ENCODE data around the gene ZBTB47. TPM values are rescaled to one million over a fixed set of nuclear protein-coding genes. Genes with fewer than 3 reads are reported as not detected.
A peak's percentile ranks its signal among the peaks of the same experiment; 100 is the strongest.

The ZBTB47 gene
- total and polyA plus RNA-seq, 10 of the 15 experiments (the other 5 are each of a cell fraction or from before 2014, with no cell fraction given), result 0.04 to 3.4 (median 1.0) TPM; not detected in 1

DNA sequence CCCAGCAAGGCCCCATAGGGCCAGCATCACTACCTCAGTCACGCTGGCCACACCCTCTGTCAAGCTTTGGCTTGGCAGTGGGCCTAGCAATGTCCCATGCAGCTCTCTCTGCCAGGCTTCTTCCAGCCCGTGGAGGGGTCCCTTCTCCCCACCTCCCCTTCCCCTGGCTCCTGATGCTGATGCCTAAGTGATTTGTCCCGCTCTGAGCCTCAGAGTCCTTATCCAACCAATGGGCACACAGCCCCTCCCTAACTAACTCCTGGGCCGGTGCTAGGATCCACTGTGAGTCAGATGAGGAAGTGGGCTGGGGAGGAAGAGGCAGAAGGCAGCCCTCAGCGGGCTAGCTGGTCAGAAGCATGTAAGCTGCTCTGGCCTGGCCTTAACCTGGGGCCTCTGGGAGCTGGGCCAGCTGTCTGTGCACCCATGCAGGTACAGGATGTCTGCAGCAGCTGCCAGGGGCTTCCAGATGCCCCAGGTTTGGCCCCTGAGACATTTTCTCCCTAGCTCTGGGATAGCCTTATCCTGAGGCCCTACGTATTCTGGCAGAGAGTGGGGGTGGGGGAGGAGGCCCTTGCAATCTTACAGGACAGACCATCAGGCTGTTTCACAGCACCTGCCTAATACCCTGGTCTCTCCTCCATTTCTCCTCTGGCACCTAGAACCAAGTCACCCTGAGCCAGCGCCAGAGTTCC, 740 bp upstream of the ZBTB47 start (continued):
- TF ChIP-seq HCFC1 (IDR thresholded peaks at IDR 0.05; ENCODE audit: low read length) (no peak), RFX5 (IDR thresholded peaks at IDR 0.05; ENCODE audit: low read depth, low read length) (no peak), MEF2B (IDR thresholded peaks at IDR 0.05; ENCODE audit: partially characterized antibody, poor library complexity, severe bottlenecking) (no peak), CEBPB (IDR thresholded peaks at IDR 0.05; ENCODE audit: borderline replicate concordance in 1 of 2, low read depth in 2 of 2, low read length in 2 of 2) (no peak), HDAC6 (IDR thresholded peaks at IDR 0.05; ENCODE audit: unreplicated experiment) (no peak), JUND (IDR thresholded peaks at IDR 0.05; ENCODE audit: low read depth, low read length) (no peak), USF1 (IDR thresholded peaks at IDR 0.05; ENCODE audit: borderline replicate concordance, extremely low read length, insufficient read depth, low read depth, low read length) (no peak), BRCA1 (IDR thresholded peaks at IDR 0.05; ENCODE audit: low read depth, low read length) (no peak), SRF (IDR thresholded peaks at IDR 0.05; ENCODE audit: low read depth in 2 of 2, low read length in 2 of 2) (no peak)

- peak; percentile 5; the same call in 2 of the 3 replicates for ATAC-seq
- no peak for DNase-seq (ENCODE audit: low read depth, low spot score)
- in situ Hi-C loops (cut with MboI), result no loop called here
- TF ChIP-seq ASH2L (IDR thresholded peaks at IDR 0.05; ENCODE audit: borderline replicate concordance, low read depth), result no peak
- no peak for TF ChIP-seq HDGF (IDR thresholded peaks at IDR 0.05)
- TF ChIP-seq RUNX3 (IDR thresholded peaks at IDR 0.05; ENCODE audit: low read length), result no peak
- no peaks in the 10 kb centered on the region; the same call in 1 of the 2 replicates for H3K79me2 ChIP-seq (ENCODE audit: control insufficient read depth, insufficient read depth, low read length)
- no TSS peak for BruUV-seq (replicated peaks)
- peak overlapping the region; percentile 71 for H2AFZ ChIP-seq (ENCODE audit: control insufficient read depth, low read depth, low read length)
- ChIA-PET SMC1A (ENCODE audit: uncharacterized antibody, unreplicated experiment) (interaction anchor here (1.2 to 1.5 kb wide), 3 partner anchors 29 to 92 kb away, joined by 3 to 7 read pairs (median 5); no protein-coding TSS in a partner anchor), RAD21 (ENCODE audit: unreplicated experiment) (interaction anchor here (0.9 kb wide), 1 partner anchor 70 kb away, joined by 3 read pairs; no protein-coding TSS in a partner anchor), CTCF (interaction anchor here (1.0 to 2.3 kb wide), 3 partner anchors 9 to 70 kb away, joined by 3 to 9 read pairs (median 3); no protein-coding TSS in a partner anchor), POLR2A (interaction anchor here (0.5 to 2.9 kb wide), 5 partner anchors 51 to 251 kb away, joined by 3 to 17 read pairs (median 5); partner anchors contain the start of genes NKTR and SEC22C)
- intact Hi-C loops (cut with micrococcal nuclease; ENCODE audit: unreplicated experiment), result loop anchor here (5.0 kb wide), 1 partner anchor 89 kb away; no protein-coding TSS in a partner anchor
- H4K20me1 ChIP-seq (ENCODE audit: control insufficient read depth, insufficient read depth), result no peaks in the 10 kb centered on the region
- H3K4me2 ChIP-seq (ENCODE audit: control insufficient read depth, insufficient read depth), result peak overlapping the region; percentile 90
- no peaks in the 10 kb centered on the region for H3K36me3 ChIP-seq (ENCODE audit: control insufficient read depth in 2 of 2, insufficient read depth in 2 of 2, low read length in 1 of 2)
- H3K9ac ChIP-seq (ENCODE audit: control insufficient read depth, insufficient read depth, low read length), result peak overlapping the region; percentile 30; the same call in 1 of the 2 replicates
- peaks cover 17% of the 10 kb centered on the region for H3K4me1 ChIP-seq (ENCODE audit: control insufficient read depth, insufficient read depth, low read length)
- no peak for FAIRE-seq
- no peaks in the 10 kb centered on the region for H3K9me3 ChIP-seq (replicated peaks; ENCODE audit: control insufficient read depth, insufficient read depth, low read length)
- H3K27me3 ChIP-seq (replicated peaks in 1 of 2; ENCODE audit: control insufficient read depth in 2 of 2, insufficient read depth in 2 of 2, low read length in 1 of 2), result no peaks in the 10 kb centered on the region
- 94% methylated on average over 3 of the region's 3 CpGs for WGBS (ENCODE audit: insufficient coverage, insufficient replicate concordance, low lambda C conversion rate, missing lambda C conversion rate)
- H3K4me3 ChIP-seq, result peak overlapping the region; percentile 73; the same call in 1 of the 2 replicates
- H3K27ac ChIP-seq (ENCODE audit: control insufficient read depth, insufficient read depth), result peak overlapping the region; percentile 48
Observed at GRCh38 chr3:42653303-42653559, 266 bp upstream of the ZBTB47 start.

All from GM12878 (cell line).